Mammary epithelial cell (primary cell): Measurements from ENCODE around the gene SMARCD1.

Experiments used
- CTCF ChIP-seq, 2 donors: IDR thresholded peaks in 1 of 2; conservative IDR thresholded peaks in 1 of 2; 2 replicates each; pipeline ENCODE4 v1.5.1; 2011 to 2012; ENCODE audit warnings: inconsistent platforms in 2 of 2, low read length in 2 of 2, mild to moderate bottlenecking in 2 of 2, control low read depth in 1 of 2, low read depth in 1 of 2; ENCODE audit not compliant: insufficient read depth in 1 of 2; ENCODE audit errors: extremely low read depth in 1 of 2
- EZH2 ChIP-seq: IDR thresholded peaks from 2 replicates; pipeline ENCODE4 v1.6.1; 2012; ENCODE audit warnings: low read length, inconsistent platforms, borderline replicate concordance

DNA sequence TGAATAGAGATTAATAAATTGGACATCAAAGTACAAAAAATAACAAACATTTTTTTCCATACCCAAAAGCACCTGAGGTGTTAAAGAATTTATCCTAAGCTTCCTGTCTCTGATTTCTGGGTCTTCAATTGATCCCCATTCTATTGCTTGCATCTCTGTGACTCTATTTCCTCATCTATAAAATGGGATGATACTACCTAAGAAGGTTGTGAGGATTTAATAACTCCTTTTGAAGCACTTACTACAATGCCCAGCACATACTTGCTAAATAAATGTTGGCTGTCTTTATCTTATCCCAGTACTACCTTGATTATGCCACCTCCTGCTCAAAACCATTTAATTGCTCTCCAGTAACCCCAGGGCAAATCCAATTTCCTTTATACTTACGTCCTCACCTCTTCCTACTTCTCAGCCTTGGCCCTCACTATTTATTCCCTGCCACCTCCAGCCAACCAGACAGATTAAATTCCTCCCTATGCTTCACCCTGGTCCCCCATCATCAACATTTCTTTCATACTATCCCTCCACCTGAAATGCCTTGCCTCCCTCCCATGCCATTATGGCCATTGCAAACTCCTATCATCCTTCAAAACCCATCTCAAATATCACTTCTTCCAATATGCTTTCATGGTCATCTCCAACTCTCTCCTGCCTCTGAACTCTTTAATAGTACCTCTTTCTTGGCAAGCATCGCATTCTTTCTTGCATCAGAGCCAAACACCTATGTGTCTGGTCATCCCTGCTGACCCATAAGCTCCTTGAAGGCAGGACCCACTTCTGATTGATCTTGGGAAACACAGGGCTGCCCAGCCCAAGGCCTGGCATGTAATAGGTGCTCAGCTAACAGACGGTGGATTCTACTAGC is 35.7 kb upstream of the SMARCD1 start:
- TF ChIP-seq CTCF (conservative IDR thresholded peaks at IDR 0.05 in 1 of 2, IDR thresholded peaks at IDR 0.05 in 1 of 2; ENCODE audit: extremely low read depth in 1 of 2, insufficient read depth in 1 of 2, low read depth in 1 of 2, low read length in 2 of 2) (no peak), EZH2 (no peak)
